Kidney epithelial cell (primary cell): ENCODE measurements around the gene CPN2. TPM values are rescaled to one million over a fixed set of nuclear protein-coding genes. Genes with fewer than 3 reads are reported as not detected.

ENCODE experiments used
- DNase-seq: peaks from one replicate; pipeline ENCODE4 v3.0.0-alpha.2; 2010; ENCODE audit warnings: low read depth
- H3K27me3 ChIP-seq: 2 replicates; pipeline ENCODE4 v1.6.0; 2011; ENCODE audit warnings: low read length; ENCODE audit not compliant: control insufficient read depth, insufficient read depth
- H3K36me3 ChIP-seq: 2 replicates; pipeline ENCODE4 v1.5.1; 2011; ENCODE audit warnings: low read length; ENCODE audit not compliant: control insufficient read depth, insufficient read depth
- H3K4me3 ChIP-seq: 2 replicates; pipeline ENCODE4 v1.5.1; 2011; ENCODE audit warnings: low read depth, mild to moderate bottlenecking, control low read depth, low read length
- total RNA-seq: library from RNA; depleted of rRNA; stranded (reverse); fragments of >200 nt; gene quantifications from 2 replicates; pipeline ENCODE4 v1.2.3, GENCODE V29; 2015
- TF ChIP-seq, protein P1 (sequence below): IDR thresholded peaks from 2 replicates; pipeline ENCODE4 v1.5.1; 2011; ENCODE audit warnings: mild to moderate bottlenecking, moderate library complexity, low read length, control low read depth, inconsistent platforms; ENCODE audit not compliant: insufficient read depth, poor library complexity, severe bottlenecking

Gene CPN2
- total RNA-seq, 1 donor from 2014 or later = not detected

- TF ChIP-seq, protein P1, sequence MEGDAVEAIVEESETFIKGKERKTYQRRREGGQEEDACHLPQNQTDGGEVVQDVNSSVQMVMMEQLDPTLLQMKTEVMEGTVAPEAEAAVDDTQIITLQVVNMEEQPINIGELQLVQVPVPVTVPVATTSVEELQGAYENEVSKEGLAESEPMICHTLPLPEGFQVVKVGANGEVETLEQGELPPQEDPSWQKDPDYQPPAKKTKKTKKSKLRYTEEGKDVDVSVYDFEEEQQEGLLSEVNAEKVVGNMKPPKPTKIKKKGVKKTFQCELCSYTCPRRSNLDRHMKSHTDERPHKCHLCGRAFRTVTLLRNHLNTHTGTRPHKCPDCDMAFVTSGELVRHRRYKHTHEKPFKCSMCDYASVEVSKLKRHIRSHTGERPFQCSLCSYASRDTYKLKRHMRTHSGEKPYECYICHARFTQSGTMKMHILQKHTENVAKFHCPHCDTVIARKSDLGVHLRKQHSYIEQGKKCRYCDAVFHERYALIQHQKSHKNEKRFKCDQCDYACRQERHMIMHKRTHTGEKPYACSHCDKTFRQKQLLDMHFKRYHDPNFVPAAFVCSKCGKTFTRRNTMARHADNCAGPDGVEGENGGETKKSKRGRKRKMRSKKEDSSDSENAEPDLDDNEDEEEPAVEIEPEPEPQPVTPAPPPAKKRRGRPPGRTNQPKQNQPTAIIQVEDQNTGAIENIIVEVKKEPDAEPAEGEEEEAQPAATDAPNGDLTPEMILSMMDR = no peak
- no peak for DNase-seq
- no peak overlapping the region for H3K4me3 ChIP-seq
- H3K36me3 ChIP-seq = no peaks in the 10 kb centered on the region
- H3K27me3 ChIP-seq = no peaks in the 10 kb centered on the region
Measured at GRCh38 chr3:194316918-194317317, 34.2 kb downstream of the CPN2 start.

GRCh38 chr3:194315965-194316361, 35.2 kb downstream of the CPN2 start:
- TF ChIP-seq, protein P1 = no peak
- no peak overlapping the region for H3K4me3 ChIP-seq
- H3K27me3 ChIP-seq = no peaks in the 10 kb centered on the region
- no peaks in the 10 kb centered on the region for H3K36me3 ChIP-seq
- no peak for DNase-seq

DNA sequence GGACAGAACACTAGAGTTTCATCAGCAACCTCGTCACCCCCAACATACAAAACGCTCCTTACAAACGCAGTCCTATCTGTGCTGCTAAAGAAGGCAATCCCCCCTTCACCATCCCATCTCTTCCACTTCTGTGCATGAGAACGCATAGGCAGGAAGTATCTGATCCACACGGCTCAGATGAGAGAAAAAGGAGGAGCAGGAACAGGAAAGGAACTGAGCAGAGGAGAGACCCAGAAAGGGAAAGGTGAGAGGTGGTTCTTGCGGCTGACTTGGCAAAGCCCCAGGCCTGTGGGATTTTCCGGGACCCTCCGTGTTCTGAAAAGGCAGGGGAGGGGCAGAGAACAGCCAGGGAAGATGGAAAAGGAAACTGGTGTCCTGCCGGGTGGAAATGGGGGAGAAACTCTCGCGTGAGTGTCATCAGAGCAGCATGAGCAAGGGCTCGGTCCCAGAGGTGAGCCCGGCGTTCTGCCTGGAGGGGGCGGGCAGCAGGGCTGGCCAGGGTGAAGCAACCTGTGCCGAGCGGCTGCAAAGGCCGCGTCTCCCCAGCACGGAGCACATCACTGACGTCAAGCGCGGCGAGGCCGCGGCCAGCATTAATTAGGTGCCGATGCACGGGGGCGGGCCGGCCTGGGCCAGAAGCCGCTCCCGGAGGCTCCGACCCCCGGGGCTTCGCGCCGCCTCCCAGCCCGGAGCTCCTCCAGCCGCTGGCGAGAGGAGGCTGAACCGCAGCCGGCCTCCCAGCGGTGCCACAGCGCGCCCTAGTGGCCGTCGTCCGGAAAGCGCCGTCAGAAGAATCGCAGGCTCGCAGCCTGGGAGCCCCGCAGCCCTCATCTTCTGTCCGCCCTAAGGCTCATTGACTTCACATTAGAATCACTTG, 35.8 kb downstream of the CPN2 start:
- H3K27me3 ChIP-seq = no peaks in the 10 kb centered on the region
- H3K4me3 ChIP-seq = peak overlapping the region; percentile 26
- no peak for DNase-seq
- no peaks in the 10 kb centered on the region for H3K36me3 ChIP-seq
- TF ChIP-seq, protein P1 = peak; percentile 77

GRCh38 chr3:194314388-194315068, 36.6 kb downstream of the CPN2 start:
- TF ChIP-seq, protein P1 = no peak
- no peak overlapping the region for H3K4me3 ChIP-seq

DNA sequence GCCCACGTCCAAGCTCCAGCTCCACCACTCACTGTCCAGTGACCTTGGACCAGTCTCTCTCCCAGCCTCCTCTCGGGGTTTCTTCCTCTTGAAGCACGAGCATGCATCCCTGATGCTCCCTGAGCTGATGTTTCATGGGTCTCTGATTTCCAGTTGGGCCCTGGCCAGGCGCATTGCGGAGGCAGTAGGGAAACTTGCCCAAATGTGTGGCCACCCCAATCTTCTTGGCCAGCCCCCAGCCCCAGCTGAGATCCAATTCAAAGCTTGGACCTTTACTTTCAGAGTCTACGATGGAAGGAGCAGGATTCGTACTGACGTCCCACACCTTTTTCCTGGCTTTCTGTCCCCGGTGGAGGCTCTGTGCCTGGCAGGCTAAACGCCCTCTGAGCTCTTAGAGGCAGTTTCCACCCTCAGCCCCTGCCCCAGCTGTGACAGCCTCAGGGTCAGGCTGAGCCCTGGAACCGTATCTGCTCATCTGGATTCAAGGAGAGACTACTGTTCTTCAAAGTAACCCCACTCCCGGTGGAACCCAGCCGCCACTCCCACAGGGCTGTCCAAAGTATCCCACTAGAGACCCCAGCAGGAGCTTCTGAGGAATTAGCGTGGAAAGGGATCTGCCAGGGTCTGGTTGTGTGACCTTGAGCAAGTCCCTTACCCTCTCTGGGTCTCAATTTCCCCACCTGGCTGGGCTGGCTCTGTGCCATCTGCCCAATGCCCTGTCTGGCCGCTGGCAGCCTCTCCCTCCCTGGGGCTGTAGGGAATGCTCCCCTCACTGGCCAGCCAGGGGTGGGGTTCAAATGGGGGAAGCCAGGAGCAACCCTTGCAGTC, 37.4 kb downstream of the CPN2 start:
- Histone ChIP-seq H3K4me3 (no peak overlapping the region), H3K36me3 (no peaks in the 10 kb centered on the region), H3K27me3 (no peaks in the 10 kb centered on the region)
- no peak for DNase-seq
- TF ChIP-seq, protein P1 = peak; percentile 18

More at GRCh38 chr3:194314388-194315068, 36.6 kb downstream of the CPN2 start:
- no peak for DNase-seq
- Histone ChIP-seq H3K27me3 (no peaks in the 10 kb centered on the region), H3K36me3 (no peaks in the 10 kb centered on the region)
